Right renal pelvis (tissue), 4 donors: ENCODE data around the gene CFAP410. TPM values are rescaled to one million over a fixed set of nuclear protein-coding genes. Genes with fewer than 3 reads are reported as not detected.
"Not testable (repeated sequence)": the region's sequence is repeated elsewhere in the genome, so short reads cannot be mapped to it uniquely, and the experiment has no call there.

Experiments used
- DNase-seq, 4 donors: peaks; one replicate each; pipeline ENCODE4 v3.0.0-alpha.2; 2013; ENCODE audit warnings: low read depth in 4 of 4, low spot score in 3 of 4, missing footprints in 1 of 4
- polyA plus RNA-seq, 4 donors: library from polyadenylated mRNA; unstranded; fragments of 120-200 nt; gene quantifications; one replicate each; pipeline ENCODE4 v1.2.1, GENCODE V29; 2013; ENCODE audit not compliant: insufficient read length in 4 of 4

CFAP410 gene
- polyA plus RNA-seq, 4 donors: 20.7 to 36.2 (median 22.2) TPM

DNA sequence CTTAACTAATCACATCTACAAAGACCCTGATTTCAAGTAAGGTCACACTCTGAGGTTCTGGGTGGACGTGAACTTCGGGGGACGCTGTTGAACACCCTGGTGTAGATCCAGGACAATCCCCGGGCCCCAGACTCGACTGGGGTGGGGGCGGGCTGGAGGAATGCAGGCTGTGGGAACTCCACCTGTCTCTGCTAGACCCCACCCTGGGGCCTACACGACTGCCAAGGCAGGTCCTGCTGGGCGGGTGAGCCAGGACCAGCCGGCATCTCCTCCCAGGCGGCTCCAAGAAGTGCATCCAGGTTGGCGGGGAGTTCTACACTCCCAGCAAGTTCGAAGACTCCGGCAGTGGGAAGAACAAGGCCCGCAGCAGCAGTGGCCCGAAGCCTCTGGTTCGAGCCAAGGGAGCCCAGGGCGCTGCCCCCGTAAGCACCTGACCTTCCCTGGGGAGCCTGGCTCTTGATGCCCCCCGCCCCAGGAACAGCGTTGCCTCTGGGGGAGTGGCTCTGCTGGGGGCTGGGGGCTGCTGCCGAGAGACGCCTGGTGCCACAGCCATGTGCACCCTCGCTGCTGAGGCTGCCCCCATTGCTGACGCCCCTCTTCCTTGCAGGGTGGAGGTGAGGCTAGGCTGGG, 49.7 kb downstream of the CFAP410 start:
- no peak for DNase-seq

DNA sequence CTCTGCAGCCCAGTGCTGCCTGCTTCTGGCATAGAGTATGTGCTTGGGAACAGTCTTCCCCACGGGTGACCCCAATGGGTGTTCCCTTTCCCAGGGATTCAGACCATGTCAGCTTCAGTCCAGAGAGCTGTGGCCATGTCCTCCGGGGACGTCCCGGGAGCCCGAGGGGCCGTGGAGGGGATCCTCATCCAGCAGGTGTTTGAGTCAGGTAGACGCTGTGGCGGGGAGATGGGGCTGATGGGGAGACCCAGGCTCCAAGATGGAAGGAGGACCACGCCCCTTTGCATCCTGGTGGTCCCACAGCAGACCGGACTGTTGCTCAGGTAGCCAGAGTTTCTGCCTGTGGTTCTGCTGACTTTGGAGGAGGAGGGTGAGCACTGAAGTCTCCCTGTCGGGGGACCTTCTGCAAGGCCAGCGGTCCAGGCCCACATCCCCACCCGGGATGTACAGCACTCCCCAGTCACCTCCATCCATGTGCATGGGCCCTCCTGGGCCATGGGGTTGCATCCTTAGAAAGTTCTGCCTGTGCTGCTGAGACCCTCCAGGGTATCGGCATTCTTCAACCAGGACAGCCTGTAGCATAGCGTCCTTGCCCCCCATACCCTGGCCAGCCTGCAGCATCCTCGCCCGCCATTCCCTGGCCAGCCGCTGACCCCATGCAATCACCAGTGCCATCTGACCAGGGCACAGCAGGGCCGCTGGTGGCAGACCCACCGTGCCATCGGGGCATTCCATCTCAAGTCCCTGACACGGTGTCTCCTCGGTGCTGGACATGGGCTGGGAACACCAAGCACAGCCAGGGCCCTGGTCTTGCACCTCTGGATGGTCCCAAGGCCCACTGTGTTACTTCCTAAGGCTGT, 50.7 kb downstream of the CFAP410 start:
- no peak for DNase-seq

DNA sequence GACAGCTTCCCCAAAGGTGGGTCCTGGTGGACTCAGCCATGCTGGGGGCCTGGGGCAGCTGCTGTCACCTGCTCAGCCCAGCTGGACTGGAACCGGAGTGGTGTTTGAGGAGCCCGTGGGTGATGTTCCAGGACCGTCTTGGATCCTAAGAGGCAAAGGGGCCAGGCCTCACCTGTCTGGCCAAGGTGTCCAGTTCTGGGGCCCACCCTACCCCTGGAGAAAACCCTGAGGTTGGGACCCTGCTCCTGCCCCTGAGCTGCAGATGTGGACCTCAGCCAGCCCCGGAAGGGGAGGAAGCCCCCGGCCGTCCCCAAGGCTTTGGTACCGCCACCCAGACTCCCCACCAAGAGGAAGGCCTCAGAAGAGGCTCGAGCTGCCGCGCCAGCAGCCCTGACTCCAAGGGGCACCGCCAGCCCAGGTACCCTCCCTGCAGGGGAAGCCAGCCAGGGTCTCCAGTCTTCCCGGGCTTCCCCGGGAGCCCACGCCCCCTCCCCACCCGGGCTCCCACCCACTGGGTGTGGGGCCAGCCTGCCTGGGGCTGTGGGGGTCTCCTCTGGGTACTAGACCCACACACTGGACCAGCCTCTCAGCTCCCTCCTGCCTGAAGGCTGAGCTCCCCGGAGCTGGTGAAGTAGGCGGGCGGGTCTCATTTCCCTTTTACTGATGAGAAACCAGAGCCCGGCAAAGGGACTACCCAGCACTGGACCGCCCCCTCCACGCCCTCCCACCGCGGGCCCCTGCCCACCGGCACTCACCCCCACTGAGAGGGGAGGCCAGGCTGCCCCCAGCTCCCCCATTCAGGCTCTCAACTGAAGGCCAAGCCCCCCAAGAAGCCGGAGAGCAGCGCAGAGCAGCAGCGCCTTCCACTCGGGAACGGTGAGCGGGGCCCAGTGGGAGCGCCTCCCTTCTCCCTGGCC, 52.2 kb downstream of the CFAP410 start:
- no peak for DNase-seq

DNA sequence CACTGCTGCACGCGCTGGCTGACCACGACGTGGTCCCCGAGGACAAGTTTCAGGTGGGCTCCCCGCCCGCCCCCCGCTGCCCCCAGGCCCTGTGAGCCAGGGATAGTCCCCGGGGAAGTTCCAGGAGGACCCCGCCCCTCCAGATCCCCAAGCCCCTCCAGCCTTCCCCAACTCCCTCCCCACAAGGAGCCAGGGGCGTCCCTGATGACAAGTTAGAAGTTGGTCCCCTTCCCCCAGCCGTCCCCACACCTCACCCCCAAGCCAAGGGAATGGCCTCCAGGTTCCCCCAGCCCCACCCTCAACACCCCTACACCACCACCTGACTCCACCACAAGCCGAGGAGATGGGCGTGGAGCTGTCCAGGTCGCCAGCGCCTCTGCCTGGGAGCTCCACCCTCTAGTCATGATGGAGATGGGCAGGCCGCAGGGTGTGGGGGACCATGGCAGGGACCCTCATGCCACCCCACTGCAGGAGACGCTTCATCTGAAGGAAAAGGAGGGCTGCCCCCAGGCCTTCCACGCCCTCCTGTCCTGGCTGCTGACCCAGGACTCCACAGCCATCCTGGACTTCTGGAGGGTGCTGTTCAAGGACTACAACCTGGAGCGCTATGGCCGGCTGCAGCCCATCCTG, 53.0 kb downstream of the CFAP410 start:
- DNase-seq: no peak

DNA sequence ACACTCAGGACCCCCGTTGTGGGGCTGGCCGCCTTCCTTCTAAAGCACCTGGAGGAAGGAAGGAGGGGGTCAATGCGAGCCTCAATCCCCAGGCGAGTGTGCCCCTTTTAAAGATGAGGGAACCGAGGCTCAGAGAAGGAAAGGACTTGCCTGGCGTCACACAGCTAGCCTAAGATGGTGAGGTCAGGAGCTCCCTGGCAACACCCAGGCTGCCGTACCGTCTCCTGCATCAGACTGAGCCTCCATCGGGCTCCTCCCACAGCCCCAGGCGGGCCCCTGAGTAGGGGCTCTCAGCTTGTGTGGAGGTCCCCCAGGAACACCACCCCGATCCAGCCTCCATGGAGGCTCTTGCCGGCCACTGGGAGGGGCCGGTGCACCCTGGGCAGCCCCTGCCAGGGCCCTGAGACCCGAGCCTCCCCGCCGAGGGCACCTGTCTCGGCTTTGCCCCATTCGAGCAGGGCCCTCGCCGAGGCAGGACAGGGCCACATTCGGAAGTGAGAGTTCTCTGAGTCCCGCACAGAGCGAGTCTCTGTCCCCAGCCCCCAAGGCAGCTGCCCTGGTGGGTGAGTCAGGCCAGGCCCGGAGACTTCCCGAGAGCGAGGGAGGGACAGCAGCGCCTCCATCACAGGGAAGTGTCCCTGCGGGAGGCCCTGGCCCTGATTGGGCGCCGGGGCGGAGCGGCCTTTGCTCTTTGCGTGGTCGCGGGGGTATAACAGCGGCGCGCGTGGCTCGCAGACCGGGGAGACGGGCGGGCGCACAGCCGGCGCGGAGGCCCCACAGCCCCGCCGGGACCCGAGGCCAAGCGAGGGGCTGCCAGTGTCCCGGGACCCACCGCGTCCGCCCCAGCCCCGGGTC, 53.8 kb downstream of the CFAP410 start, which contains the start of gene AIRE:
Gene AIRE (plus strand): TSS at position 739 of the 855 bp plus-strand sequence. CDS start 131 bp downstream, outside the sequence.
- no peak for DNase-seq

DNA sequence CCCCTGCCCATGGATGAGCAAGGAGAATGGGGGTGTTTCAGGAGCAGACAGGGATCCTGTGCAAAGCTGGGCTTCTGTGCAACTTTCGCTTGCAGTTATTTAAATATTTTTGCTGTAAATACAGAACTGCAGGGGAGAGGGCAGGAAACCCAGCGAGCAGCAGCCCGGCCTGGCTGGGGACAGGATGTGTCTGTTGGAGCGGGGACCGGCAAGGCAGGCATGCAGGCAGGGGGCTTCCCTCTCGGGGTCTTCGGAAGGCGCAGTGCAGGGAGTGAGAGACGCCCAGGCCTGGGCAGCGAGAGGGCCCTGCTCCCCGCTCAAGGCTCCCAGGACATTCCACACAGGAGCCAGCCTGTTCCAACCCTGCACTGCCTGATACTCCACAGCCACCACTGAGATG, 55.2 kb downstream of the CFAP410 start:
- DNase-seq: no peak

DNA sequence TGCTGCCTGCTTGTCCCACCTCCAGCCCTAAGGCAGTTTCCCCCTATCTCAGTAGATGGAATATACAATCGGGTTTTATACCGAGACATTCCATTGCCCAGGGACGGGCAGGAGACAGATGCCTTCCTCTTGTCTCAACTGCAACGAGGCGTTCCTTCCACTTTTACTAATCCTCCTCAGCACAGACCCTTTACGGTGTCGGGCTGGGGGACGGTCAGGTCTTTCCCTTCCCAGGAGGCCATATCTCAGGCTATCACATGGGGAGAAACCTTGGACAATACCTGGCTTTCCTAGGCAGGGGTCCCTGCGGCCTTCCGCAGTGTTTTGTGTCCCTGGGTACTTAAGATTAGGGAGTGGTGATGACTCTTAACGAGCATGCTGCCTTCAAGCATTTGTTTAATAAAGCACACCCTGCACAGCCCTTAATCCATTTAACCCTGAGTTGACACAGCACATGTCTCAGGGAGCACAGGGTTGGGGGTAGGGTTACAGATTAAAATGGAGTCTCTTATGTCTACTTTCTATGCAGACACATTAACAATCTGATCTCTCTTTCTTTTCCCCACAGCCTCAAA, 55.9 kb downstream of the CFAP410 start:
- DNase-seq: not testable (repeated sequence)

DNA sequence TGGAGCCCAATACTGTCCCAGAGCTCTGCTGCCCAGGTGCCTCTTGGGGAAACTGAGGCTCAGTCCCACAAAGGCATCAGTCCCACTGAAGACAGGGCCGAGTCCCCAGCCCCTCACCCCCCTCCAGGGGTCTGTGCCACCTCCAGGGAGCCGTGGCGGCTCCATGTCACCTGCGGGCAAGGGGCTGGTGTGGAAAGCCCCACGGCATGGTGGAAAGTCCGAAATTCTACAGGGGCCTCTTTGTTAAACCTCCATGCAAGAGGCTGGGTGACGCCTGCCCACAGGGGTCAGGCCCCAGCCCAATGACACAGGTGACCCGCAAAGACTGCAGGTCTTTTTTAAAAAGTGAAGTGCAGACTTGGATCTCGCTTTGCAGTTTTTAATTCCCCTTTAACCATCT, 56.8 kb downstream of the CFAP410 start:
- DNase-seq: no peak

DNA sequence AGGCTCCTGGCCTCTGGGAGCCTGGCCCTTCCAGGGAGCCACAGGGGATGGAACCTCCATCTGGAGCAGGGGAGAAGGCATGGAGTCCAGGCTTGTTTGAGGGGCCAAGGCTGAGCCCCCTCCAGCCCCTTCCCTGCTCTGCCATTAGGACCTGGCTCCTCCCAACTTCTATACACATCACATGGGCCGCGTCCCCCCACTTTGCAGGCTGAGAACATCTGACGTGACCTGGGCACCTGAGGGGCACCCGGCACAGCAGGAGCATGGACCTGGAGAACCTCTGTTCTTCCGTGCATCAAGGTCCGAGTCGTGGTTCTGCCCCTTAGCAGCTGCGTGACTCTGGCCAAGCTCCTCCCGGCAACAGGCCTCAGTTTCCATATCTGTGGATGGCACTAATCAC, 57.4 kb downstream of the CFAP410 start:
- DNase-seq: no peak

DNA sequence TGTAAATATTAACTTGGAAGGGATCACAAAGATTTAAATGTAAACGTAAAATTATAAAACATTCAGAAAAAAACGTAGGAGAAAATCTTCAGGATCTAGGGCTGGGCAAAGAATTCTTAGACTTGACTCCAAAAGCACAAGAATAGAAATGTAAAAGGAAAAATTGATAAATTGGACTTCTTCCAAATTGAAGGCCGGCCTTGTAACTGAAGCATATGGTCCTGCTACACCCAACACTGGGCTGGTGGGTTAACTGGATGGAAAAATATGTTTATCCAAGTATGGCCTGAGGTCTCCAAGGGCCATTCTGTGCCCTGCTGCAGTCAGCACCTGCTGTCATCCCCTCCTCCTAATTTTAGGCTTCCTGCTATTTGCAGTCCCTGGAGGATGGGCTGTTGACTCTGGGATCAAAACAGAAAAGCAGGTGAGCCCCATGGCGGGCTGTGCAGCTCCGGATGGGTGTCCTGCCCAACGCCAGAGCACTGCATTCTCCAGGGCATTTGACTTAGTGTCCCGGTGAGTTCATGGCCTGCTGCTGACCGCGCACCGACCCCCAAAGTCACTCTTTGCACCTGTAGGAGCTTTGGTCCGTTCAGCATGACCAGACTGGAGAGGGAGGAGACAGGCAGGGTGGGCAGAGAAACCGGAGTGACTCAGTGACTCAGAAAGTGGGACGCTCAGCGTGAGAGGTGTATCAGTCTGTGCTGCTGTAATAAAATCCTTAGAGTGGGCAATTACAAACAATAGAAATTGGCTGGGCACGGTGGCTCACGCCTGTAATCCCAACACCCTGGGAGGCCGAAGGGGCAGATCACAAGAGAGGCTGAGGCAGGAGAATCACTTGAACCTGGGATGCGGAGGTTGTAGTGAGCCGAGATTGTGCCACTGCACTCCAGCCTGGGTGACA, 59.6 kb downstream of the CFAP410 start:
- no peak for DNase-seq

Other genes starting within 250 kb of the CFAP410 start
- gene PWP2, start 232.0 kb downstream of the CFAP410 start, polyA plus RNA-seq: 10 to 100 TPM in 1 of 4 donors, 1 to 10 TPM in 3; 2.4 to 10.1 (median 5.5) TPM
- gene GATD3, start 205.7 kb downstream of the CFAP410 start, polyA plus RNA-seq: 10 to 100 TPM; 32.5 to 34.9 (median 33.0) TPM
- gene ICOSLG, start 98.4 kb downstream of the CFAP410 start, polyA plus RNA-seq: 10 to 100 TPM in 2 of 4 donors, 1 to 10 TPM in 2; 6.3 to 14.0 (median 9.1) TPM
- gene DNMT3L, start 77.5 kb downstream of the CFAP410 start, polyA plus RNA-seq: under 1 TPM in 2 of 4 donors, not detected in 2; 0.04 to 0.49 TPM
- gene AIRE, start 53.5 kb downstream of the CFAP410 start, polyA plus RNA-seq: under 1 TPM; 0.28 to 0.68 (median 0.40) TPM
- gene PFKL, start 39.3 kb downstream of the CFAP410 start, polyA plus RNA-seq: 100 to 1,000 TPM; 119 to 187 (median 126) TPM
- 1 to 10 TPM in 1 of 4 donors, under 1 TPM in 3; 0.55 to 1.5 (median 0.77) TPM for gene TRPM2, start 14.2 kb upstream of the CFAP410 start, polyA plus RNA-seq
- 1 to 10 TPM; 4.3 to 5.4 (median 4.9) TPM for gene LRRC3, start 116.1 kb upstream of the CFAP410 start, polyA plus RNA-seq
- not detected for gene KRTAP10-1, start 200.8 kb upstream of the CFAP410 start, polyA plus RNA-seq
- under 1 TPM in 1 of 4 donors, not detected in 3; 0.05 TPM for gene KRTAP10-2, start 212.1 kb upstream of the CFAP410 start, polyA plus RNA-seq
- not detected for gene KRTAP10-3, start 219.4 kb upstream of the CFAP410 start, polyA plus RNA-seq
- not detected for gene KRTAP10-4, start 234.3 kb upstream of the CFAP410 start, polyA plus RNA-seq
- gene KRTAP10-5, start 241.2 kb upstream of the CFAP410 start, polyA plus RNA-seq: not detected